MM.1S (cell line): ENCODE results near the gene DPYSL5.

Experiments
- DNase-seq: peaks from one replicate; pipeline ENCODE4 v3.0.0-alpha.2; 2015
- H2AFZ ChIP-seq: fragments of 300-600 bp; sonication (generic); 2 replicates; pipeline ENCODE4 v1.6.0; 2016; ENCODE audit warnings: antibody characterized with exemption, low read length
- H3F3A ChIP-seq: fragments of 300-600 bp; sonication (generic); 2 replicates; pipeline ENCODE4 v1.6.1; 2016; ENCODE audit warnings: mild to moderate bottlenecking, antibody characterized with exemption, low read length, moderate library complexity, mixed read lengths; ENCODE audit not compliant: insufficient read depth
- H3K27ac ChIP-seq: fragments of 300-600 bp; sonication (generic); 2 replicates; pipeline ENCODE4 v1.5.1; 2016; ENCODE audit warnings: mild to moderate bottlenecking, low read length
- H3K27me3 ChIP-seq: fragments of 300-600 bp; sonication (generic); replicated peaks from 2 replicates; pipeline ENCODE4 v1.6.0; 2016; ENCODE audit warnings: low read length; ENCODE audit not compliant: insufficient read depth
- H3K36me3 ChIP-seq: fragments of 300-600 bp; sonication (generic); replicated peaks from 2 replicates; pipeline ENCODE4 v1.6.1; 2016; ENCODE audit warnings: mild to moderate bottlenecking, low read length, mixed read lengths; ENCODE audit not compliant: insufficient read depth
- H3K4me1 ChIP-seq: fragments of 300-600 bp; sonication (generic); 2 replicates; pipeline ENCODE4 v1.6.1; 2016; ENCODE audit warnings: low read length, mixed read lengths
- H3K4me2 ChIP-seq: fragments of 300-600 bp; sonication (generic); 2 replicates; pipeline ENCODE4 v1.6.0; 2016; ENCODE audit warnings: low read depth, low read length
- H3K4me3 ChIP-seq: fragments of 300-600 bp; sonication (generic); 2 replicates; pipeline ENCODE4 v1.5.1; 2016; ENCODE audit warnings: low read length, mixed read lengths
- H3K79me2 ChIP-seq: fragments of 300-600 bp; sonication (generic); 2 replicates; pipeline ENCODE4 v1.6.1; 2016; ENCODE audit warnings: mixed run types, low read length, mixed read lengths
- H3K9ac ChIP-seq: fragments of 300-600 bp; sonication (generic); 2 replicates; pipeline ENCODE4 v1.6.1; 2016; ENCODE audit warnings: low read length, mixed read lengths
- H3K9me2 ChIP-seq: fragments of 300-600 bp; sonication (generic); replicated peaks from 2 replicates; pipeline ENCODE4 v1.6.1; 2016; ENCODE audit warnings: mild to moderate bottlenecking, low read length, mixed read lengths; ENCODE audit not compliant: insufficient read depth
- H3K9me3 ChIP-seq: fragments of 300-600 bp; sonication (generic); replicated peaks from 2 replicates; pipeline ENCODE4 v1.6.1; 2016; ENCODE audit warnings: mild to moderate bottlenecking, low read length, mixed read lengths; ENCODE audit not compliant: insufficient read depth
- H4K20me1 ChIP-seq: fragments of 300-600 bp; sonication (generic); 2 replicates; pipeline ENCODE4 v1.6.1; 2016; ENCODE audit warnings: mild to moderate bottlenecking, low read length, moderate library complexity, mixed read lengths; ENCODE audit not compliant: insufficient read depth
- EZH2 ChIP-seq: fragments of 300-600 bp; sonication (generic); optimal IDR thresholded peaks from 2 replicates; pipeline ENCODE3; 2017; ENCODE audit warnings: low read depth, mild to moderate bottlenecking, antibody characterized with exemption, low read length, mixed read lengths
- EZH2phosphoT487 ChIP-seq: fragments of 300-600 bp; sonication (generic); IDR thresholded peaks from 2 replicates; pipeline ENCODE4 v1.6.1; 2018; ENCODE audit warnings: antibody characterized with exemption, low read length
- TF ChIP-seq, protein P1 (sequence below): fragments of 300-600 bp; sonication (generic); IDR thresholded peaks from 2 replicates; pipeline ENCODE4 v1.5.1; 2016; ENCODE audit warnings: antibody characterized with exemption, low read length, mixed read lengths

Gene DPYSL5

DNA sequence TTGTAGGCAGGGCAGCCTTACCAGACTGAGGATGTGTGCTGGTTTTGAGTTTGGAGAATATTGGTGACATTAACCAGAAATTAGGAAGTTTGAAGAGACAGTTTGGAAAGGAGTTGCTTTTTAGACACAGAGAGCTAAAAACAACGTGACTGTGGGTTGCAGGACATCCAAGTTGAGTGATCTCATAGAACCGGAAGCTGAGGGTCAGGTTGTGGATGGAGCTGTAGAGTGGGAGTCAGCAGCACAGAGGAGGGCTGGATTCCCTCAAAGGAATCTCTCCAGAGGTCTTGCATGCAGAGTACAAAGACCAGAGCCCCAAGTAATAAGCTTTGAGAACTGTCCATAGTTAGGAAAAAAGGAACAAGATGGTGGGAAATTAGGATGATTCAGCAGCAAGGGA is 131.8 kb downstream of the DPYSL5 start:
- Histone ChIP-seq H4K20me1 (no peaks in the 10 kb centered on the region), H2AFZ (no peak overlapping the region), H3F3A (no peaks in the 10 kb centered on the region), H3K9me2 (no peaks in the 10 kb centered on the region), H3K4me2 (no peak overlapping the region), H3K27me3 (no peaks in the 10 kb centered on the region), H3K27ac (no peak overlapping the region), H3K36me3 (no peaks in the 10 kb centered on the region), H3K4me3 (no peak overlapping the region), H3K79me2 (no peaks in the 10 kb centered on the region), H3K4me1 (no peaks in the 10 kb centered on the region), H3K9me3 (no peaks in the 10 kb centered on the region), H3K9ac (no peak overlapping the region)
- DNase-seq = no peak
- TF ChIP-seq, protein P1, sequence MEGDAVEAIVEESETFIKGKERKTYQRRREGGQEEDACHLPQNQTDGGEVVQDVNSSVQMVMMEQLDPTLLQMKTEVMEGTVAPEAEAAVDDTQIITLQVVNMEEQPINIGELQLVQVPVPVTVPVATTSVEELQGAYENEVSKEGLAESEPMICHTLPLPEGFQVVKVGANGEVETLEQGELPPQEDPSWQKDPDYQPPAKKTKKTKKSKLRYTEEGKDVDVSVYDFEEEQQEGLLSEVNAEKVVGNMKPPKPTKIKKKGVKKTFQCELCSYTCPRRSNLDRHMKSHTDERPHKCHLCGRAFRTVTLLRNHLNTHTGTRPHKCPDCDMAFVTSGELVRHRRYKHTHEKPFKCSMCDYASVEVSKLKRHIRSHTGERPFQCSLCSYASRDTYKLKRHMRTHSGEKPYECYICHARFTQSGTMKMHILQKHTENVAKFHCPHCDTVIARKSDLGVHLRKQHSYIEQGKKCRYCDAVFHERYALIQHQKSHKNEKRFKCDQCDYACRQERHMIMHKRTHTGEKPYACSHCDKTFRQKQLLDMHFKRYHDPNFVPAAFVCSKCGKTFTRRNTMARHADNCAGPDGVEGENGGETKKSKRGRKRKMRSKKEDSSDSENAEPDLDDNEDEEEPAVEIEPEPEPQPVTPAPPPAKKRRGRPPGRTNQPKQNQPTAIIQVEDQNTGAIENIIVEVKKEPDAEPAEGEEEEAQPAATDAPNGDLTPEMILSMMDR = no peak
- TF ChIP-seq EZH2phosphoT487 (no peak), EZH2 (no peak)

DNA sequence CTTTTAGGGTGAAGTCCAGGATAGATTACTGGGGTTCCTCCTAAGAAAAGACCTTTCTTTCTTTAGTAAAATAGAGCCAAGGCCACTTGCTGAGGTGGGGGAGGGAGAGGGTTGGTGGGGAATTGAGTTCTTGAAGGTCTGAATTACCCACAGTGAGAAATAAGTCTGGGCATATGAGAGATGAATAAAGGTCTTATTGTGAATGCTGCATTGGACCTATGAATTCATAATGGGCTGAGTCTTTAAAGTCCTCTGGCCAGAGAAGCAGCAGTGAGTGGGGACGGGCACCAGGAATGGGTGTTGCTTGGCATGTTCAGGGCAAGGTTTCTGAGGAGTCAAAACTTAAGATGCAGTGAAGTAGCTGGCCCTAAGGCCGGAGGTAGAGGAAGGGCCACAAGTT is 133.0 kb downstream of the DPYSL5 start:
- Histone ChIP-seq H3K9me3 (no peaks in the 10 kb centered on the region), H3K4me1 (no peaks in the 10 kb centered on the region), H3K4me3 (no peak overlapping the region), H3K79me2 (no peaks in the 10 kb centered on the region), H3K9me2 (no peaks in the 10 kb centered on the region), H2AFZ (no peak overlapping the region), H3K4me2 (no peak overlapping the region), H3K9ac (no peak overlapping the region), H3K36me3 (no peaks in the 10 kb centered on the region), H3K27ac (no peak overlapping the region), H3K27me3 (no peaks in the 10 kb centered on the region), H4K20me1 (no peaks in the 10 kb centered on the region), H3F3A (no peaks in the 10 kb centered on the region)
- DNase-seq = no peak
- TF ChIP-seq EZH2 = no peak
- TF ChIP-seq EZH2phosphoT487 = no peak
- TF ChIP-seq, protein P1 = no peak

DNA sequence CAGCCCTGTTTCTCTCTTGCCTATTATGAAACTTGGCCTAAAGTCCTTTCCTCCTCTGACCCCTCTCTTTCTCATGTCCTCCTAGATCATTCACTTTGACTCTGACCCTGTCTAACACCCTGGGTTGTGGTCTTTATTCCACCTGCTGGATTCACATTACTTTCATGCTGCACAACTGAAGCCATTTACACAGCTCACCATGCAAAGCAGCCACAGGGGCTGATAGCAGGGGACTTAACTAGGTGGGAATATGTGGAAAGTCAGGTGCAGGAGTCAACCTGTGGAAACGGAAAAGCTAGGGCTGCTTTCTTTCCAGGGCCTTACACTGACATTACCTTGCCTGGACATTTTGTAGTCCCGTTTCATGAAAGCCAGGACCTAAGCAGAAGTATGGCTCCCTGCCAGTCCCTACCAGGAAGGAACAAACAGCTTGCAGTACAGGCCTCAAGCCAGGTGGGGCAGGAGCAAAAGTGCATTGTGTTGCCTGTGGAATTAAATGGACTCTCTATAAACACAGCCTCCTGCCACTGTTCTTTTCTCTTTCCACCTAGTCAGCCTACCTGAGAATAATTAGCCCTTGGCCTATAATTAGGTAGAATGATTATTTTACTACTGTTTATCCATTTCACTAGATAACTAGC is 134.3 kb downstream of the DPYSL5 start:
- Histone ChIP-seq H3K4me3 (no peak overlapping the region), H4K20me1 (no peaks in the 10 kb centered on the region), H3K27me3 (no peaks in the 10 kb centered on the region), H3K79me2 (no peaks in the 10 kb centered on the region), H3K9ac (no peak overlapping the region), H3K9me3 (no peaks in the 10 kb centered on the region), H3K4me2 (no peak overlapping the region), H3K27ac (no peak overlapping the region), H3F3A (no peaks in the 10 kb centered on the region), H3K9me2 (no peaks in the 10 kb centered on the region), H2AFZ (no peak overlapping the region), H3K4me1 (no peaks in the 10 kb centered on the region), H3K36me3 (no peaks in the 10 kb centered on the region)
- TF ChIP-seq EZH2 = no peak
- TF ChIP-seq, protein P1 = peak; percentile 17; the same call in 1 of the 2 replicates
- no peak for DNase-seq
